ENCODE measurements around the gene MACROH2A2.
A peak's percentile ranks its signal among the peaks of the same experiment; 100 is the strongest.
"Not testable (repeated sequence)": the region's sequence is repeated elsewhere in the genome, so short reads cannot be mapped to it uniquely, and the experiment has no call there.

Gene MACROH2A2

DNA sequence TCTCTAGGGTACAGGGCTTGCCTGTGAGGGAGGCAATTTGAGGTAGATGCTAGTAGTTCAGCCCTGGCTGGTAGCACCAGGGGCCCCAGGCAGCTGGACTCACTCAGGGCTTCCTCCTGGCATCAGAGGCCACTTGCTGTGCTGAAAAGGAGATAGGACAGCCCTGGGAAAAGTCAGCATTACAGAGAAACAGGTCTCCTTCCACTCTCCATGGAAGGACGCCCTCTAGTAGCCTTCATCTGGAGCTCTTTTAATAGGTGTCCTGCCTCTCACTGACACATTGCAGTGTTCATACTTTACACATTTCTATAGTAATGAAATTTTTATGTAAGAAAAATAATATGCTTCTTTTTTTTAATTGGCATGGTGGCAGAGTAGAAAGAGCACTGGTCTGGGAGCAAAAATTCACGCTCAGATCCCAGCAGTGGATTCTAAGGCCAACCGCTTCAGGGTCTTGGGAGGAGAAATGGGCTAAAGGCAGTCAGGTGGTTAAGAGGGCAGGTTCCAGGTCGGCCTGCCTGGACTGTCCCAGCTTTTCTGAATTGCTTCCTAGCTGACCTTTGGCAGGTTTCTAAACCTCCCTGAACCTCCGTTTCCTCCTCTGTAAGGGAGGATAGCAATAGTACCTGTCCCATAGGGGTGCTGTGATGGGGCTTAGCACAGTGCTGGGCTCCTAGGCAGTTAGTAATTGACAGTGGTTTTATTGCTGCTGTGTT, 44.2 kb downstream of the MACROH2A2 start:
- FAIRE-seq, result no peak
- DNase-seq (ENCODE audit: extremely low spot score, insufficient read length, low read depth), result no peak

DNA sequence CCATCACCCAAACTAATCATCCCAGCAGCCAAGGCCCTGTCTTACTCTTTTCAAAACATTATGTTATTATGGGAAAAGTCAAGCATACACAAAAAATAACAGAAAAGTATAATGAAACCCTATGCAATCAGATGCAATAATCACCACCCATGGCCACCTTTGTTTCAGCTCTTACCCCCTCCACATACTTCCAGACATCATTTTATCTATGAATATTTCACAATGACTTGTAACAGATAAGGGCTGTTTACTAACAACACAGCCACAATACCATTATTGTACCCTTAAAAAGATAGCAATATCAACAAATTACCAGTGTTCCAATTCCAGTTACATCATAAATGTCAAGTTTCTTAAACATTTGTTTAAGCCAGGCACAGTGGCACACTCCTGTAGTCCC, 44.8 kb downstream of the MACROH2A2 start:
- no peak for DNase-seq (ENCODE audit: extremely low spot score, insufficient read length, low read depth)

DNA sequence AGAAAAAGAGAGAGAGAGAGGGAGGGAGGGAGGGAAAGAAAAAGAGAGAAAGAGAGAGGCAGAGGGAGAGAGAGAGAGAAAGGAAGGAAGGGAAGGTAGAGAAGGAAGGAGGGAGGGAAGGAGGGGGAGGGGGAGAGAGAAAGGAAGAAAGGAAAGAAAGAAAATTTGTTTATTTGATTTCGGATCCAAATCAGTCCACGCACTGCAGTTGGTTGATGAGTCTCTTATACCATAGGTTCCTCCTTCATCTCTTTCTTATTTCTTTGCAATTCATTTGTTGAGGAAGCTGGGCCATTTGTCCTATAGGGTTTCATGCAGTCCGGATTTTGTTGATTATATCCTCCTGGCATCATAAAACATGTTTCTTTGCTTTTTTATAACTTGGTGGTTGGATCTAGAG, 45.6 kb downstream of the MACROH2A2 start:
- DNase-seq (ENCODE audit: extremely low spot score, insufficient read length, low read depth) (no peak), FAIRE-seq (no peak)

More for the DNA sequence above, 44.8 kb downstream of the MACROH2A2 start:
- FAIRE-seq, result no peak

DNA sequence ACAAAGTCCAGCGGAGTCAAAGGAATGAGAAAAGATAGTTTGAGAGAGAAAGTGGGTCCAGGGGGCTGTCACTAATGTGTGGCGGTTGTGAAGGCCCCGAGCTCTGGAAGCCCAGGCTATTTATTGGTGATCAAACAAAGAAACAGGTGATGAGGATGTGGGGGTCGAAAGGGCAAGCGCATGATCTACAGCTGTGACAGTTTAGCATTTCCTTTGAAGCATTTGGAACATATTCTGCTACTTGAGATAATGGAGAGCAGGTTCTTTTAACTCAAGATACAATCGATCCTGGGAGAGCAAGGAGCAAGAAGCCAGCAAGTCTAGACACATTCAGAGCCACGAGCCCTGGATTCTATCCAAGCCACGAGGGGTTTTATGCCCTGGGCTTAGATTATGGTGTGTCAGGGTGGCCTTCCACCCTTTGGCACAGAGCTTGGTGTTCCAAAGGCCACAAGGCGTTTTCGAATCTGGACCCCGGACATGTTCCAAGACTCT, 48.5 kb downstream of the MACROH2A2 start:
- DNase-seq (ENCODE audit: extremely low spot score, insufficient read length, low read depth); FAIRE-seq: not testable (repeated sequence)

DNA sequence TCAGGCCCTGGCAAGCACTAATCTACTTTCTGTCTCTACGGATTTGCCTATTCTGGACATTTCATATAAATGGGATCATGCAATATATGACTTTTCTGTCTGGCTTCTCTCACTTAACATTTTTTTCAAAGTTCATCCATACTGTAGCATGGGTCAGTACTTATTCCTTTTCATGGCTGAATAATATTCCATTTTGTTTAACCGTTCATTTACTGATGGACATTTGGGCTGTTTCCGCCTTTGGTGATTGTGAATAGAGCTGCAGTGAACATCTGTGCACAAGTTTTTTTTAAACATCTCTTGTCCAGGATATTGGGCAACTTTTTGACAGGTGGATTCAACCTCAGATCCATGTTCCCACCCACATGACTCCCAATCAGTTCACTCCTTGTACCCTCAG, 49.0 kb downstream of the MACROH2A2 start:
- DNase-seq (ENCODE audit: extremely low spot score, insufficient read length, low read depth), result no peak
- FAIRE-seq, result no peak

DNA sequence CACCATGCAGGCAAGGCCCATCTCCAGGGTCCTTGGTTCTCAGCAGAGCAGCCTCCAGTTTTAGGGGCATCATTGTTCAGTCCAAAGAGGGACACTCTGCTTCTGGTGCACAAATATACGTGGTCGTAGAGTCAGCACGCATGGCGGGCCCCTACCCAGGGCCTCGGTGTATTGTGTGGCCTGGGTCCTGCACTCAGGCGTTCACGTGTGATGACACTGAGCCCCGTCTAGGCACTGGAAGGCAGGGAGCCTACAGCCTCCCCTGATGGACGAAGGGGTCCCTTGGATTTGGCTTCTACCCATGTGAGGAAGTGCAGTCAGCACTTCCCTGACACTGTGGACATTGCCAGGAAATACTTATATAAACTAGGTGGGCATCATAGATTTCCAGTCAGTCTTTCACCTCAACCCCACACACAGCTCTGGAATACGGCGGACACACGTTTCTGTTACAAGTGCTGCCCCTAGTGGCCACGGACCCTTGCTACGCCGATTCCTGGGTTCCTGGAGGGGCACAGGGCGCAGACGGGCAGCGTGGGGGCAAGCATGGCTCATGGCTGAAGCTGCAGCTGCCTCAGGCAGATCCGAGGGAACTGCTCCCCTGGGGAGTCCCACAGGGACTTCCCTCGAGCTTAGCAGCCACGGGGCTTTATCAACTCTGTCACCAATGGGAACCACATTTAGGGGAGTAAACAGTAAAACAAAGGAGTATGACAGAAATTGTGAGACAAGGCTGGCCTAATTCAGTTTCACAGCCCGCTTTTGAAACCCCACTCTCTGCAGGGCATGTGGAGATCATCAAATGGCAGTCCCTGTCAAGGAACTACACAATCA, 54.5 kb downstream of the MACROH2A2 start:
- DNase-seq (ENCODE audit: extremely low spot score, insufficient read length, low read depth), result no peak
- FAIRE-seq, result peak; percentile 56

DNA sequence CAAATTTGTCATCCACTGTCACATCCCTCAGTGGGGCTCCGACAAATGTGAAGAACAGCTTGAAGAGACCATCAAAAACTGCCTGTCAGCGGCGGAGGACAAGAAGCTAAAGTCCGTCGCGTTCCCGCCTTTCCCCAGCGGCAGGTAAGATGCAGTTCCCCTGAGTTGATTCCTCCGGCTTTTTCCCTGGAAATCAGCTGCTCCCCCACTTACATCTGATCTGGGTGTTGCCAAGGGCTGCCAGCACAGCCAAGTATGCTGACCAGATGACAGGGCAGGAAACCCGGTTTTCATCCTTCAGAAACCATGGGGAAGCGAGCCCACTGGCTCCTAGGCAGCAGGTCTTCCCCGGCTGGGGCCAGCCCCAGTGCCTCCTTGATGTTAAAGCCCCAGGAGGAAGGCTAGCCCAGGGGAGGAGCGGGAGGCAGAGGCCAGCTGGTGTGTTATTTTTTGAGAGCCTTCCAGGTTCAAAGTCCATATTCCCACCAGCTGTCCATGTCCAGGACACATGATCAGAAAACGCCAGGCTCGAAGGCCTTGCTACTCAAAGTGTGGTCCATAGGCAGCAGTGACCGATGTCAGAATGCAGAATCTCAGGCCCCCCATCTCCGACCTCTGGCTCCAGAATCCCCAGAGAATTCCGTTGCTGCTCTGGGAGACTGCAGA, 56.6 kb downstream of the MACROH2A2 start:
- no peak for FAIRE-seq
- DNase-seq (ENCODE audit: extremely low spot score, insufficient read length, low read depth), result no peak

DNA sequence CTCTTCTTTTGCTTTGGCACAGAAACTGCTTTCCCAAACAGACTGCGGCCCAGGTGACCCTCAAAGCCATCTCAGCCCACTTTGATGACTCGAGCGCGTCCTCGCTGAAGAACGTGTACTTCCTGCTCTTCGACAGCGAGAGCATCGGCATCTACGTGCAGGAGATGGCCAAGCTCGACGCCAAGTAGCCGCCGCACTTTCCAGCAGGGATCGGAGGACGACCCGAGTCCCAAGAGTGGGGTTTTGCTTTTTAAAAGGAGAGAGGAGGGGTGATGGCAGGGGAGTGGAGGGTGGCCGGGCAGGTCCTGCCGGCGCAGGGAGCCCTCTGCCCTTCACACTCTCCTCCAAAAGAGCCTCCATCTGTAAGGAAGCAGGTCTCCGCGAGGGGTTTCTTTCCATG, 58.9 kb downstream of the MACROH2A2 start:
- DNase-seq (ENCODE audit: extremely low spot score, insufficient read length, low read depth), result no peak
- no peak for FAIRE-seq

DNA sequence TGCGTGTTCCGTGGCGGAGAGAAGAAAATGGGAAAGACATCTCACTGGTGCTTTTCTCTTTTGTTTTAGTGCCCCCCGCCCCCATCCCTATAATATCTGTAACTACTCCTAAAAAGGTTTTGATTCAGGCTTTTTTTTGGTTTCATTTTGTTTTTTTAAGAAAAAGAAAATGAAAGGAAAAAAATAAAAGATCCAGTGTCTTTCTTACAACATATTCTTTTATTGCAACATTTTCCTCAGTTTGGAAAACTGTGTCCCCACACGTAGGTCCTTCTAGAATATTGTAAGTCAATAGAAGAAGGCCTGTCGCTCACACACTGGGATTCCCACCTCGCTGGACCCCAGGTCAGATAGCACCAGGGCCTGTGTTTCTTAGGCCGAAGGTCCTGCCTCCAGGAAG, 59.4 kb downstream of the MACROH2A2 start:
- FAIRE-seq, result no peak

DNA sequence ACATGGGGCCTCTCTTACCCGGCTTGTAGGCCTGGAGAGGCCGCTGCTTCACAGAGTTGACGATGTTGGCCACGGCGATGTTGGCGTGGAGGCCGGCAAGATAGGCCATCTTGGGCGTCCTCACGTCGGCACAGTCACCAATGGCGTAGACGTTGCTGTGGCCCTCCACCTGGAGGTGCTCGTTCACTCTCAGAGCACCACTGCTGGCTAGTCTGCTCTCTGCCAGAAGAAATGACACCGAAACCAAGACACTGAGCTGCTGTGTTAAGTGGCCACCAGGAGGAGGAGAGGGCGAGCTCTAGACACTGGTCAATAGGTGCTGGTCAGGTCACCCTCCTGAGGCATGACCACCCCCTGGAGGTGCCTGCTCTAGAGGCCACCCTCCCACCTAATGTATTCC, 62.3 kb downstream of the MACROH2A2 start:
- no peak for FAIRE-seq

More for the DNA sequence above, 59.4 kb downstream of the MACROH2A2 start:
- no peak for DNase-seq (ENCODE audit: extremely low spot score, insufficient read length, low read depth)

DNA sequence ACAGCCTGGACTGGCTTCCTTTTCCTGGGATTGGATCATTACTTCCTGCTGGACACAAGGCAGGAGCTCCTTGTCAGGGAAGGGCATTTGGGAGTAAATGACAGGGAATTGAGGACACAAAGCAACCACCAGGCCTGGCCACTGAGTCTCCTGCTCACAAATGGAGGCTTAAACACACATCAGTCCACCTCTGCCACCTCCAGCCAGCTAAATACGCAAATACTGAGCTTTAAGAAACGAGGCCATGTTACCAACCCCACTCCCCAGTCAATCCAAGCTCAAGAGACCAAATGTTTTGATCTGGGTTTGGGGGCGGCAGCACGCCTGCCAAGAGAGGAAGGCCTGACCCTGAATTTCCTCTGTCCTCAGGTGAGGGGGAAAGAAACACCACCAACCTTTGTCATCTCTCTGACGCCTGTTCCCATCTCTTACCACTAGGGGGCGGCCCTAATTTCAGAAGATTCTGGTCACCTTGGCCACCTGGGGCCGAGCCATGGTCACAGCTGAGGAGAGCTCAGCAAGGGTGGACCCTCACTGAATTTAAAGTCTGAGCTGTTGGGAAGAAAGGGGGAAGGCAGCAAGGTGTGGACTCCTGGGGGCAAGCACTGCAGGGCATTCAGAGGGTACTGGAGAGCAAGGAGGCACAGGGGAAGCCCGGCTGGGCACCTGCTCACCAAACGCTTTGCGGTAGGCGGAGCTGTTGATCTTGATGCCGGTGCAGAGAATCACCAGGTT, 63.5 kb downstream of the MACROH2A2 start:
- FAIRE-seq, result peak; percentile 91
- peak; percentile 62 for DNase-seq (ENCODE audit: extremely low spot score, insufficient read length, low read depth)

More for the DNA sequence above, 62.3 kb downstream of the MACROH2A2 start:
- no peak for DNase-seq (ENCODE audit: extremely low spot score, insufficient read length, low read depth)

DNA sequence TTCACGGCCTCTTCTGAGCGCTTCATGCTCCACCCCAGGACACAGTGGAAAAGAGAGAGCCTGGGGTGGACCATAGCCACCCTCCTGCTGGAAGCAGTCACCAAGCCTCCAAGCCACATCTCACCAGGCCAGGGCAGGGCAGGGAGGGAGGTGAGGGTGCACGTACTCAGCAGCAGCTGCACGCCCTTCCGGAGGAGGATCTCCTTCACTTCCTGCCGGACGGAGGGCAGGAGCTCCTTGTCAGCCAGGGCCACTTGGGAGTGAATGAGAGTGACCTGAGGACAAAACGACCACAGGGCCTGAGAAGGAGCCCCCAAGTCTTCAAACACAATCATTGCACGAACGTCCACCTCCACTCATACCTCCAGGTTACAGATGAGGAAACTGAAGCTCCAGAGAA, 65.0 kb downstream of the MACROH2A2 start:
- FAIRE-seq (no peak), DNase-seq (ENCODE audit: extremely low spot score, insufficient read length, low read depth) (no peak)

DNA sequence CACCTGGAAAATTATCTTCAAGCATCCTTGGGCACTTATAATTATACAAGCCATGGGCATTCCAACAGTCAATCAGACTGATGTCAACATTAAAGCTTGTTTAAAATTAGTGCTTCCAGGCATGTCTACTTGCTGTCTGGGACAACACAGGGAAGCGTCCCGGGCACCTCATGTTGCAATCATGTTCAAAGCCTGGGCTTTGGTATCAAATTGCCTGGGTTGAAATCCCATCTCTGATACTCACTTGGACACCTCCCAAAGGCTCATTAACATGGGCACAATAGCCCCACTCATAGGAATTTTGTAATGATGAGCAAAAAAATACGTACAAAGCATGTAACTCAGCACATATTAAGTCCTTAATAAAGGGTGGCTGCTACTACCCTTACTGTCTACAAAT, 65.5 kb downstream of the MACROH2A2 start:
- FAIRE-seq (no peak), DNase-seq (ENCODE audit: extremely low spot score, insufficient read length, low read depth) (no peak)

DNA sequence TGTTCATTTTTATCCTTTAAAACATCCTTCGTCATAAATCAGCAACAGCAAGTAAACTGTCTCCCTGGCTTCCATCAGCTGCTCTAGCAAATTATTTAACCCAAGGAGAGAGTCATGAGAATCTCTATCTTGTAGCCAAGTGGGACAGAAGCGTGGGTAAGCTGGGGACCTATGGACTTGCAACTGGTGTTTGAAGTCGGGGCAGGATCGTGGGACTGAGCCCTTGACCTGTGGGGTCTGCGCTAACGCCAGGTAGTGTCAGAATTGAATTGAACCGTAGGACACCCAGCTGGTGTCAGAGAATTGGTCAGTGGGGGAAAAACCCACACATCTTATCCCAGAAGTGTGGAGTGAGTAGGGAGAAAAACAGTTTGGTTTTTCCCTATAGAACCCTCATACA, 66.6 kb downstream of the MACROH2A2 start:
- FAIRE-seq, result no peak
- no peak for DNase-seq (ENCODE audit: extremely low spot score, insufficient read length, low read depth)

DNA sequence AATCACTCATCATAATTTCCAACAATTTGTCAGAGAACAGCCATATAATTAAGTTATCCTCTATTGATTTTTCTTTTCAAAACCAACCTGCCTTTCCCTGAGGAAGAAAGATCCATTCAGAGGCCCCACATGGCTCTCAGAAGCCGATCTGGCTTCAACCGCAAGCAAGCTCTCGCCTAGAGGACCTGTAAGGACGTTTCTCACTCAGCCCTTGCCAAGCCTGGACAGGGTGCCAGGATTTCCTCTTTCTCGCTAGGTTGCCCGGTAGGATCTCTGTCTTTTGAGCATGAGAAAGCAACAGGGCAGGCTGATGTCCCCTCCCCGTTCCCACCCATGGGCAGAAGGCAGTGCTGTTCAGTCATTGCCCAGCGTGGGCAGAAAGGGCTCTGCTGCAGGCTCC, 67.0 kb downstream of the MACROH2A2 start:
- DNase-seq (ENCODE audit: extremely low spot score, insufficient read length, low read depth), result no peak
- no peak for FAIRE-seq

DNA sequence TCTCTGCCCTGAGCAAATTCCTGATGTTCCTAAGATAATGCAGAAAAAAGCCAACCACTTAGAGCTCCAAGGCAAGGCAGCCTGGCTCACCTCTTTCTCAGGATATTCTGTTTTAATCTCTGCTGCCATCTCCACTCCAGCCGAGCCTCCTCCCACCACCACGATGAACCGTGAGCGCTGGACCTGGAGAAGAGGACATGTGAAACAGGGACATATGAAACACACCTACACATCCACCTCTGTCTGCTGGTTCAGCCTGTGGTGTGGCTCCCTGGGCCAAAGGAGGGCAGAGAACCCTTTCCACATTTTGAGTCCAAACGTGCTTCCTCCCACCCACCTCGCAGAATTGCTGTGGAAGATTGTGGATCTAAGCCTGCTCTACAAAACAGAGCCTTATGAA, 67.8 kb downstream of the MACROH2A2 start:
- no peak for FAIRE-seq
- DNase-seq (ENCODE audit: extremely low spot score, insufficient read length, low read depth), result no peak

DNA sequence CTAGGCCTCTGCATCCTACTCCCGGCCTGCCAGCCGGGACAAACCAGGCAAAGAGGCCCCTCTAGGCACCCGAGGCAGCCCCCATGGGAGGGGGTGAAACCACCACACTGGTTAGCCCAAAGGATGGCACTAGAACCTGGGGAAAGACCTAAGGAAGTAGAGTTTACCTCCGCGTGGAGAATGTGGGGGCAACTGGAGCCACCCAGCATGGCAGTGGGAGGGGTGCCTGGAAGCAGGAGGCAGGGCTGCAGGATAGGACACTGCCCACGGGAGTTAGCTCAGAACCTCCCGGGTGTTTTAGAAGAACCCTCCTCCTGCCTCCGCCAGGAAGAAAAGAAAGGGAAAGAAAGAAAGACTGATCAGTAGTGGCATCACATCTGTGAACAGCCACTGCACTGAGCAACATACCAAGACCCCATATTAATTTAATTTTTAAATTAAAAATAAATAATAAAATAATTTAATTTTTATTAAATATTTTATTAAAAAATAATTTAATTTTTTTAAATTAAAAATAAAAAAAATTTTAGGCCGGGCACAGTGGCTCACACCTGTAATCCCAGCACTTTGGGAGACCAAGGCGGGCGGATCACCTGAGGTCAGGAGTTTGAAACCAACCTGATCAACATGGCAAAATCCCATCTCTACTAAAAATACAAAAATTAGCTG, 68.8 kb downstream of the MACROH2A2 start:
- no peak for DNase-seq (ENCODE audit: extremely low spot score, insufficient read length, low read depth)
- FAIRE-seq, result no peak

DNA sequence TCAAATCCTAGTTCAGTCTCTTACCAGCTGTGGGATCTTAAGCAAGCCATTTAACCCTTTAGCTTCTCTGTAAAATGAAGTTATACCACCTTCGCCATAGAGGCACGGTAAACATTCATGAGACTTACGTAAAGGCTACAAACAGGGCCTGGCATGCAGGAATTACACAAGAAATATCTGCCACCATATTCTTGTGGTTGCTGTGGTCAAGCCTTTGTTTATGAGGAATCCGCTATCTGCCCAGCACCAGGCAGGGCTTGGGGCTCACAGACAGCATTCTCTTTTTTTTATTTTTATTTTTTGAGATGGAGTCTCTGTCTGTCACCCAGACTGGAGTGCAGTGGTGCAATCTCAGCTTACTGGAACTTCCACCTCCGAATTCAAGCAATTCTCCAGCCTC, 70.1 kb downstream of the MACROH2A2 start:
- DNase-seq (ENCODE audit: extremely low spot score, insufficient read length, low read depth), result no peak

DNA sequence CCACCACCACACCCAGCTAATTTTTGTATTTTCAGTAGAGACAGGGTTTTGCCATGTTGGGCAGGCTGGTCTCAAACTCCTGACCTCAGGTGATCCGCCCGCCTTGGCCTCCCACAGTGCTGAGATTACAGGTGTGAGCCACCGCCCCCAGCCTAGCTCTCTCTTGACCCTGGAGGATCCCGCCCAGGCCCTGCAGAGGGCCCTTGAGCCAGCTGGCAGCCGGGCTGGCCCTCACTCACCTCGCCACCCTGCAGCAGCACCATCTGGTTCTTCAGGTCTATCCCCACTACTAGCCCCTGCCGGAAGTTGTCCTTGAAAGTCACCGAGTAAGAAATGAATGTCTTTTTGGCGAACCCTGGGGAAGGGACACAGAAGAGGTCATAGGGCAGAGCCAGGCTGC, 70.5 kb downstream of the MACROH2A2 start:
- not testable (repeated sequence) for FAIRE-seq; DNase-seq (ENCODE audit: extremely low spot score, insufficient read length, low read depth)

More for the DNA sequence above, 70.1 kb downstream of the MACROH2A2 start:
- FAIRE-seq, result no peak

All from GM18507 (cell line).